ENCODE data around the gene RGS17. TPM values are rescaled to one million over a fixed set of nuclear protein-coding genes. Genes with fewer than 3 reads are reported as not detected.
"Not testable (repeated sequence)": the region's sequence is repeated elsewhere in the genome, so short reads cannot be mapped to it uniquely, and the experiment has no call there.

Gene RGS17
- total and polyA plus RNA-seq, 2 donors = 1.6 to 2.4 TPM

- not testable (repeated sequence) for DNase-seq (ENCODE audit: low read depth in 6 of 9, low spot score in 9 of 9); H3K27ac ChIP-seq (ENCODE audit: low read depth in 1 of 2, low read length in 1 of 2); H3K4me3 ChIP-seq (ENCODE audit: low read length in 2 of 2); H3K27me3 ChIP-seq (ENCODE audit: control insufficient read depth in 2 of 2, insufficient read depth in 1 of 2, low read length in 1 of 2); H3K9me3 ChIP-seq (ENCODE audit: control insufficient read depth in 2 of 2, insufficient read depth in 1 of 2, low read length in 1 of 2)
- Histone ChIP-seq H3K36me3 (ENCODE audit: control insufficient read depth in 2 of 2, insufficient read depth in 2 of 2, low read length in 1 of 2) (peaks cover 3 to 21% of the 10 kb centered on the region in 2 donors), H3K4me1 (ENCODE audit: control insufficient read depth in 2 of 2, insufficient read depth in 2 of 2, low read length in 2 of 2) (peaks cover 8 to 13% of the 10 kb centered on the region in 2 donors)
- WGBS = 96% methylated on average over 2 of the region's 2 CpGs
Measured at GRCh38 chr6:152999538-152999937, 131.5 kb downstream of the RGS17 start.

GRCh38 chr6:152993847-152994246 lies 137.2 kb downstream of the RGS17 start:
- no peak for DNase-seq (ENCODE audit: low read depth in 6 of 9, low spot score in 9 of 9)
- no peaks in the 10 kb centered on the region for H3K9me3 ChIP-seq (ENCODE audit: control insufficient read depth in 2 of 2, insufficient read depth in 1 of 2, low read length in 1 of 2)
- H3K36me3 ChIP-seq (ENCODE audit: control insufficient read depth in 2 of 2, insufficient read depth in 2 of 2, low read length in 1 of 2) = peaks cover 3 to 56% of the 10 kb centered on the region in 2 donors
- no peak overlapping the region for H3K27ac ChIP-seq (ENCODE audit: low read depth in 1 of 2, low read length in 1 of 2)
- H3K4me3 ChIP-seq (ENCODE audit: low read length in 2 of 2) = no peak overlapping the region
- no peaks in the 10 kb centered on the region for H3K27me3 ChIP-seq (ENCODE audit: control insufficient read depth in 2 of 2, insufficient read depth in 1 of 2, low read length in 1 of 2)
- H3K4me1 ChIP-seq (ENCODE audit: control insufficient read depth in 2 of 2, insufficient read depth in 2 of 2, low read length in 2 of 2) = peaks cover 0 to 3% of the 10 kb centered on the region in 2 donors

- H3K9me3 ChIP-seq (ENCODE audit: control insufficient read depth in 2 of 2, insufficient read depth in 1 of 2, low read length in 1 of 2) = no peaks in the 10 kb centered on the region
- H3K4me1 ChIP-seq (ENCODE audit: control insufficient read depth in 2 of 2, insufficient read depth in 2 of 2, low read length in 2 of 2) = peaks cover 0 to 3% of the 10 kb centered on the region in 2 donors
- peaks cover 3 to 56% of the 10 kb centered on the region in 2 donors for H3K36me3 ChIP-seq (ENCODE audit: control insufficient read depth in 2 of 2, insufficient read depth in 2 of 2, low read length in 1 of 2)
- H3K27ac ChIP-seq (ENCODE audit: low read depth in 1 of 2, low read length in 1 of 2) = no peak overlapping the region
- H3K27me3 ChIP-seq (ENCODE audit: control insufficient read depth in 2 of 2, insufficient read depth in 1 of 2, low read length in 1 of 2) = no peaks in the 10 kb centered on the region
- H3K4me3 ChIP-seq (ENCODE audit: low read length in 2 of 2) = no peak overlapping the region
- no peak for DNase-seq (ENCODE audit: low read depth in 6 of 9, low spot score in 9 of 9)
Measured at GRCh38 chr6:152993431-152993830, 137.7 kb downstream of the RGS17 start.

- Histone ChIP-seq H3K27me3 (ENCODE audit: control insufficient read depth in 2 of 2, insufficient read depth in 1 of 2, low read length in 1 of 2) (no peaks in the 10 kb centered on the region), H3K4me3 (ENCODE audit: low read length in 2 of 2) (no peak overlapping the region), H3K36me3 (ENCODE audit: control insufficient read depth in 2 of 2, insufficient read depth in 2 of 2, low read length in 1 of 2) (peaks cover 3 to 22% of the 10 kb centered on the region in 2 donors), H3K4me1 (ENCODE audit: control insufficient read depth in 2 of 2, insufficient read depth in 2 of 2, low read length in 2 of 2) (peaks cover 11 to 15% of the 10 kb centered on the region in 2 donors), H3K9me3 (ENCODE audit: control insufficient read depth in 2 of 2, insufficient read depth in 1 of 2, low read length in 1 of 2) (no peaks in the 10 kb centered on the region), H3K27ac (ENCODE audit: low read depth in 1 of 2, low read length in 1 of 2) (no peak overlapping the region)
- DNase-seq (ENCODE audit: low read depth in 6 of 9, low spot score in 9 of 9) = no peak
- 94% methylated on average over 2 of the region's 2 CpGs for WGBS
Measured at GRCh38 chr6:152986978-152987377, 144.1 kb downstream of the RGS17 start.

- not testable (repeated sequence) for H3K27me3 ChIP-seq (ENCODE audit: control insufficient read depth in 2 of 2, insufficient read depth in 1 of 2, low read length in 1 of 2); H3K9me3 ChIP-seq (ENCODE audit: control insufficient read depth in 2 of 2, insufficient read depth in 1 of 2, low read length in 1 of 2); H3K27ac ChIP-seq (ENCODE audit: low read depth in 1 of 2, low read length in 1 of 2); DNase-seq (ENCODE audit: low read depth in 6 of 9, low spot score in 9 of 9)
- peak overlapping the region in 1 of 2 donors; percentile 63 for H3K4me3 ChIP-seq (ENCODE audit: low read length in 2 of 2)
- 96% methylated on average over 11 of the region's 11 CpGs for WGBS
- H3K36me3 ChIP-seq (ENCODE audit: control insufficient read depth in 2 of 2, insufficient read depth in 2 of 2, low read length in 1 of 2) = peaks cover 3 to 14% of the 10 kb centered on the region in 2 donors
- peaks cover 15 to 16% of the 10 kb centered on the region in 2 donors for H3K4me1 ChIP-seq (ENCODE audit: control insufficient read depth in 2 of 2, insufficient read depth in 2 of 2, low read length in 2 of 2)
Measured at GRCh38 chr6:152985300-152985699, 145.8 kb downstream of the RGS17 start.

- H3K36me3 ChIP-seq (ENCODE audit: control insufficient read depth in 2 of 2, insufficient read depth in 2 of 2, low read length in 1 of 2) = peaks cover 3 to 10% of the 10 kb centered on the region in 2 donors
- DNase-seq (ENCODE audit: low read depth in 6 of 9, low spot score in 9 of 9) = peak in 1 of 9 donors; percentile 40
- no peaks in the 10 kb centered on the region for H3K9me3 ChIP-seq (ENCODE audit: control insufficient read depth in 2 of 2, insufficient read depth in 1 of 2, low read length in 1 of 2)
- 7% methylated on average over 7 of the region's 7 CpGs for WGBS
- H3K4me3 ChIP-seq (ENCODE audit: low read length in 2 of 2) = peak overlapping the region; percentile 63 to 87
- peak overlapping the region; percentile 64 to 85 for H3K27ac ChIP-seq (ENCODE audit: low read depth in 1 of 2, low read length in 1 of 2)
- H3K27me3 ChIP-seq (ENCODE audit: control insufficient read depth in 2 of 2, insufficient read depth in 1 of 2, low read length in 1 of 2) = no peaks in the 10 kb centered on the region
- peaks cover 16% of the 10 kb centered on the region in 2 donors for H3K4me1 ChIP-seq (ENCODE audit: control insufficient read depth in 2 of 2, insufficient read depth in 2 of 2, low read length in 2 of 2)
Measured at GRCh38 chr6:152984513-152984872, 146.6 kb downstream of the RGS17 start.

- under 1% methylated on average over 38 of the region's 38 CpGs for WGBS
Measured at GRCh38 chr6:152983637-152984512, 147.2 kb downstream of the RGS17 start.

GRCh38 chr6:152982904-152983636 lies 148.0 kb downstream of the RGS17 start, which contains the start of gene FBXO5:
Gene FBXO5, minus strand, starts transcription at chr6:152983041. Its CDS starts 82 bp downstream, at chr6:152982959.
- H3K27me3 ChIP-seq (ENCODE audit: control insufficient read depth in 2 of 2, insufficient read depth in 1 of 2, low read length in 1 of 2) = no peaks in the 10 kb centered on the region
- peak; percentile 88 to 98 (median 94) for DNase-seq (ENCODE audit: low read depth in 6 of 9, low spot score in 9 of 9)
- peaks cover 3 to 13% of the 10 kb centered on the region in 2 donors for H3K36me3 ChIP-seq (ENCODE audit: control insufficient read depth in 2 of 2, insufficient read depth in 2 of 2, low read length in 1 of 2)
- peaks cover 16 to 20% of the 10 kb centered on the region in 2 donors for H3K4me1 ChIP-seq (ENCODE audit: control insufficient read depth in 2 of 2, insufficient read depth in 2 of 2, low read length in 2 of 2)
- H3K9me3 ChIP-seq (ENCODE audit: control insufficient read depth in 2 of 2, insufficient read depth in 1 of 2, low read length in 1 of 2) = no peaks in the 10 kb centered on the region
- WGBS = under 1% methylated on average over 66 of the region's 66 CpGs
- peak within 1 kb of the TSS; percentile 85 to 94 for H3K27ac ChIP-seq (ENCODE audit: low read depth in 1 of 2, low read length in 1 of 2)
- peak within 1 kb of the TSS; percentile 63 to 87 for H3K4me3 ChIP-seq (ENCODE audit: low read length in 2 of 2)

More at GRCh38 chr6:152983637-152984512, 147.2 kb downstream of the RGS17 start:
- Histone ChIP-seq H3K27me3 (ENCODE audit: control insufficient read depth in 2 of 2, insufficient read depth in 1 of 2, low read length in 1 of 2) (no peaks in the 10 kb centered on the region), H3K27ac (ENCODE audit: low read depth in 1 of 2, low read length in 1 of 2) (peak overlapping the region; percentile 85 to 94), H3K36me3 (ENCODE audit: control insufficient read depth in 2 of 2, insufficient read depth in 2 of 2, low read length in 1 of 2) (peaks cover 3 to 10% of the 10 kb centered on the region in 2 donors), H3K9me3 (ENCODE audit: control insufficient read depth in 2 of 2, insufficient read depth in 1 of 2, low read length in 1 of 2) (no peaks in the 10 kb centered on the region), H3K4me3 (ENCODE audit: low read length in 2 of 2) (peak overlapping the region; percentile 63 to 87), H3K4me1 (ENCODE audit: control insufficient read depth in 2 of 2, insufficient read depth in 2 of 2, low read length in 2 of 2) (peaks cover 16% of the 10 kb centered on the region in 2 donors)
- peak in 2 of 9 donors; percentile 22 to 95 for DNase-seq (ENCODE audit: low read depth in 6 of 9, low spot score in 9 of 9)
